A673 (cell line): ENCODE results near the gene CAMK2N2. TPM values are rescaled to one million over a fixed set of nuclear protein-coding genes. Genes with fewer than 3 reads are reported as not detected.
A peak's percentile ranks its signal among the peaks of the same experiment; 100 is the strongest.

ENCODE experiments used
- BruUV-seq: library from RNA; stranded (reverse); fragments of 400-500 nt; replicated peaks from 2 replicates; lab custom pipeline; 2021; lab: Mats Ljungman, UMichigan
- CTCF ChIA-PET: fragments of 300-600 bp; sonication (Branson Sonifier 250); formaldehyde crosslinking; loops from one replicate; lab custom pipeline; 2022; ENCODE audit warnings: antibody characterized with exemption; lab: Charles Lee
- POLR2A ChIA-PET: fragments of 300-600 bp; sonication (Branson Sonifier 250); formaldehyde crosslinking; loops from one replicate; lab custom pipeline; 2022; ENCODE audit warnings: antibody characterized with exemption; ENCODE audit not compliant: low non-redundant PET; lab: Charles Lee
- DNase-seq: peaks from one replicate; pipeline ENCODE4 v3.0.0-alpha.2; 2015; ENCODE audit warnings: low spot score
- H3K27ac ChIP-seq: fragments of 200-600 bp; sonication (generic); 2 replicates; pipeline ENCODE4 v1.5.1; 2016; ENCODE audit warnings: mixed run types, low read depth, mild to moderate bottlenecking, mixed read lengths, antibody characterized with exemption, low read length; ENCODE audit not compliant: poor library complexity, severe bottlenecking
- H3K27me3 ChIP-seq: fragments of 200-600 bp; sonication (generic); replicated peaks from 2 replicates; pipeline ENCODE4 v1.6.1; 2017; ENCODE audit warnings: mixed run types, low read depth, mild to moderate bottlenecking, mixed read lengths, antibody characterized with exemption, low read length; ENCODE audit not compliant: insufficient read depth, poor library complexity
- H3K36me3 ChIP-seq: fragments of 200-600 bp; sonication (generic); 2 replicates; pipeline ENCODE4 v1.6.1; 2016; ENCODE audit warnings: mixed run types, mild to moderate bottlenecking, mixed read lengths, antibody characterized with exemption, low read length; ENCODE audit not compliant: insufficient read depth, poor library complexity, severe bottlenecking
- H3K4me1 ChIP-seq: fragments of 200-600 bp; sonication (generic); 2 replicates; pipeline ENCODE4 v1.6.1; 2017; ENCODE audit warnings: mixed run types, mild to moderate bottlenecking, mixed read lengths, antibody characterized with exemption, low read length; ENCODE audit not compliant: insufficient read depth, poor library complexity, severe bottlenecking
- H3K4me3 ChIP-seq: fragments of 200-600 bp; sonication (generic); 2 replicates; pipeline ENCODE4 v1.5.1; 2016; ENCODE audit warnings: low read depth, mixed run types, mild to moderate bottlenecking, mixed read lengths, low read length; ENCODE audit not compliant: poor library complexity, severe bottlenecking
- H3K9me3 ChIP-seq: fragments of 200-600 bp; sonication (generic); 2 replicates; pipeline ENCODE4 v1.6.1; 2016; ENCODE audit warnings: mixed run types, low read depth, mild to moderate bottlenecking, mixed read lengths, antibody characterized with exemption, low read length; ENCODE audit not compliant: poor library complexity, severe bottlenecking
- EZH2 ChIP-seq: fragments of 200-600 bp; sonication (generic); IDR thresholded peaks from 2 replicates; pipeline ENCODE4 v1.6.1; 2017; ENCODE audit warnings: borderline replicate concordance, low read depth, mild to moderate bottlenecking, mixed read lengths, antibody characterized with exemption, low read length; ENCODE audit not compliant: poor library complexity, severe bottlenecking
- intact Hi-C: fragments of 100-400 bp; cut with micrococcal nuclease; formaldehyde crosslinking; loops from one replicate; pipeline ENCODE4 v1.10.0; 2022; ENCODE audit not compliant: unreplicated experiment
- total RNA-seq: library from RNA; stranded (reverse); gene quantifications from 2 replicates; pipeline ENCODE4 v1.2.3, GENCODE V29; 2021
- TF ChIP-seq, protein P1 (sequence below): fragments of 300-800, 200-600 bp; sonication (generic); conservative IDR thresholded peaks from 2 replicates; pipeline ENCODE4 v1.5.1; 2017; ENCODE audit warnings: low read depth, mild to moderate bottlenecking, antibody characterized with exemption, low read length, moderate library complexity, mixed read lengths

The CAMK2N2 gene
- total RNA-seq, 1 experiment from 2014 or later, result 1.3 TPM

DNA sequence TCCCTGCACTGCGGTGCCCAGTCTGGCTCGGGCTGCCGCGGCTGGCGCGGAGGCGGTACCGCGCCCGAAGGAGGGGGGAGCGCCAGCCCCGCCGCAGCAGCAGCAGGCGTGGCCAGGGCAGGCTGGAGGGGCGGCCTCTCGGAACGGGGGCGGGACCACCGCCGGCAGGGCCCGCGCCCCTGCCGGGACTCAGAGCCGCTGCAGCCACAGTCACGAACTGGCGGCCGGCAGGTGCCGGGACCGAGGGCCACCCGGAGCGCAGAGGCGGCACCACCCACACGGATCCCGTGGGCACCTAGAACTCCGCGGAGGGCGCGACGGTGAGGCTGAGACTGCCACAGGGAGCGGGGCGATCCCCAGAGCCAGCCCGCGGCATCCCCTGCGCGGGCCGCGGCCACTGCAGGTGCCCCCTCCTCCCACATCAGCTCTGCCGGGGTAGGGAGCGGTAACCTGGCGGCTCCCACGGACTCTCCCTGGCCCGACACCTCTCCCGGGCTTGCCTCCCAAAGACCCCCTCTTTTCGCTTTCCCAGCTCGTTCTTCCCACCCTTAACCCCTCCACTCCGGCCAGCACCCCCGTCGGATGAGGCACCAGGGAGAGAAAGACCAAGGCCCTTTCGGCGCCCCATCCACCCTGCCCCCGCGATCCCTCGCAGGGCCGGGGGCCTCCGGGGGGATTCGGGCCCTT lies 31.8 kb downstream of the CAMK2N2 start, which contains the start of gene VWA5B2:
Gene VWA5B2, plus strand, starts transcription at position 192 of the 687 bp plus-strand sequence. CDS start 944 bp downstream, outside the sequence.
- no peak for TF ChIP-seq EZH2
- TF ChIP-seq, protein P1, sequence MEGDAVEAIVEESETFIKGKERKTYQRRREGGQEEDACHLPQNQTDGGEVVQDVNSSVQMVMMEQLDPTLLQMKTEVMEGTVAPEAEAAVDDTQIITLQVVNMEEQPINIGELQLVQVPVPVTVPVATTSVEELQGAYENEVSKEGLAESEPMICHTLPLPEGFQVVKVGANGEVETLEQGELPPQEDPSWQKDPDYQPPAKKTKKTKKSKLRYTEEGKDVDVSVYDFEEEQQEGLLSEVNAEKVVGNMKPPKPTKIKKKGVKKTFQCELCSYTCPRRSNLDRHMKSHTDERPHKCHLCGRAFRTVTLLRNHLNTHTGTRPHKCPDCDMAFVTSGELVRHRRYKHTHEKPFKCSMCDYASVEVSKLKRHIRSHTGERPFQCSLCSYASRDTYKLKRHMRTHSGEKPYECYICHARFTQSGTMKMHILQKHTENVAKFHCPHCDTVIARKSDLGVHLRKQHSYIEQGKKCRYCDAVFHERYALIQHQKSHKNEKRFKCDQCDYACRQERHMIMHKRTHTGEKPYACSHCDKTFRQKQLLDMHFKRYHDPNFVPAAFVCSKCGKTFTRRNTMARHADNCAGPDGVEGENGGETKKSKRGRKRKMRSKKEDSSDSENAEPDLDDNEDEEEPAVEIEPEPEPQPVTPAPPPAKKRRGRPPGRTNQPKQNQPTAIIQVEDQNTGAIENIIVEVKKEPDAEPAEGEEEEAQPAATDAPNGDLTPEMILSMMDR, result no peak
- CTCF ChIA-PET, result no interaction called here
- Histone ChIP-seq H3K4me3 (peak within 1 kb of the TSS; percentile 47), H3K4me1 (peaks cover 5% of the 10 kb centered on the region), H3K27ac (no peak within 1 kb of the TSS), H3K27me3 (peaks cover 58% of the 10 kb centered on the region), H3K9me3 (no peaks in the 10 kb centered on the region), H3K36me3 (no peaks in the 10 kb centered on the region)
- intact Hi-C loops, result no loop called here
- peak; percentile 74 for DNase-seq
- BruUV-seq, result no TSS peak
- POLR2A ChIA-PET, result no interaction called here

- no TSS peak for BruUV-seq
- intact Hi-C loops, result no loop called here
- H3K36me3 ChIP-seq, result no peaks in the 10 kb centered on the region
- H3K4me3 ChIP-seq, result peak overlapping the region; percentile 47
- H3K9me3 ChIP-seq, result no peaks in the 10 kb centered on the region
- H3K27ac ChIP-seq, result no peak overlapping the region
- peaks cover 58% of the 10 kb centered on the region for H3K27me3 ChIP-seq
- no peak for DNase-seq
- no peak for TF ChIP-seq EZH2
- TF ChIP-seq, protein P1, result no peak
- ChIA-PET CTCF (interaction anchor here (0.5 to 1.3 kb wide), 5 partner anchors 8 to 1257 kb away, joined by 3 to 10 read pairs (median 5); partner anchors contain the start of gene ABCC5), POLR2A (no interaction called here)
- peaks cover 5% of the 10 kb centered on the region for H3K4me1 ChIP-seq
These were observed 32.8 kb downstream of the CAMK2N2 start for GRCh38 chr3:184228376-184229137.

DNA sequence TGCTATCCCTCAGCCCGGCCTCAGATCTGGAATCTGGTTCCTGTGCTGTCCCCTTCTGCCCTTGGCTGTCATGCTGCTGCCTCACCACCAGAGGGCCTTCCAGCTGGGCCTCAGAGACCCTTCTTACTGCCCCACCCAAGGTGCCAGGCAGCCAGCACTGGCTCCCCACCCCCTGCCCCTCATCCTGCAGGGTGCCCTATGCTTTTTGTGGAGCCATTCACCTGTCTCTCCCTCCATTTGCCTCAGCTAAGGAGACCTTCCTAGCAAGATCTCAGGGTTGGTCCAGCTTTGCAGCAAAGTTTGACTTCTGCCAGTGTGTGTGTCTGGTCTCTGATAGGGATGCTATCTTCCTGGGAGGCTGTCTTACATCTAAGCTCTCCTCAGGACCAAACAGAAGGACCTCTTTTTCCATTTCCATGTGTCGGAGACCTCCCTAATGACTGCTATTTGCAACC lies 33.8 kb downstream of the CAMK2N2 start:
- H3K36me3 ChIP-seq, result no peaks in the 10 kb centered on the region
- no peak overlapping the region for H3K4me3 ChIP-seq
- TF ChIP-seq, protein P1, result peak; percentile 87
- no peak for TF ChIP-seq EZH2
- CTCF ChIA-PET, result interaction anchor here (0.6 to 1.4 kb wide), 6 partner anchors 9 to 78 kb away, joined by 3 to 10 read pairs (median 4); no protein-coding TSS in a partner anchor
- peaks cover 54% of the 10 kb centered on the region for H3K27me3 ChIP-seq
- H3K4me1 ChIP-seq, result peaks cover 5% of the 10 kb centered on the region
- no TSS peak for BruUV-seq
- POLR2A ChIA-PET, result no interaction called here
- no peaks in the 10 kb centered on the region for H3K9me3 ChIP-seq
- DNase-seq, result peak; percentile 42
- intact Hi-C loops, result no loop called here
- H3K27ac ChIP-seq, result no peak overlapping the region
